Iris pigment epithelial cell (primary cell): ENCODE data around the gene JPH3.

Experiments
- DNase-seq: peaks from one replicate; pipeline ENCODE4 v3.0.0-alpha.2; 2011; ENCODE audit warnings: low read depth

JPH3 gene

DNA sequence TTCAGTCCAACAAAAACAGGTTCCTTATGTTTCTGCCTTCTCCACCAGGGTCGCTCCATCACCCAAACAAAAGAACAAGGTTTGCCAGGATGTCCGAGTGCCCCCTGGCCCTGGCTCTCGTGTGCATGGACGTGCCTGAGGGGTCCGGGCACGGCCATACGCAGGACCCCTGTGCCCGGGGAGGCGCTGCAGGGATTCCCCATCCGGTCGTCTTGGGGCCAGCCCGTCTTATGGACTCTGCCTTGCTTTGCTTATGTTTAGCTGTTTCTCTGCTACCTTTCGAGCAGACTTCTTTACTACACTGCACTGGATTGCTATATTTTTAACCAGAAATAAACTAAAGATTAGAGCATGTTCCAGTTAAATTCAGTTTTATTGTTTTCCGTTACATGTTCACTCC is 95.5 kb downstream of the JPH3 start:
- no peak for DNase-seq

DNA sequence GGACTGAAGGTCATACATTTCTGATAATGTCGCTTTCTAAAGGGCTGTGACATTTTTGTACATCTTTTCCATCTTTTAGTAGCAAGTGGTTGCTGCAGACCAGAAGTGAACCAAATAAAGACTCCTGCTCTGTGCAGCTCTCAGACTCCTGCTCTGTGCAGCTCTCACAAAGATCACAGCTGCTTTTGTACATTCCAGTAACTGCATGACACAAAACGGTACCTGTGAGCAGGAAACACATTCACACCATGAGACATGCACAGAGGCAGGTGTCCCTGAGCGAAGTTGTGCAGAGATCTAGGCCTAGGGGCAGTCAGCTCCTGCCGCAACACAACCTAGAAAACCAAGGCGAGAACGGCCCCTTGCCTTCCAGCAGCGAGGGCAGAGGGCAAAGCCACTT is 95.9 kb downstream of the JPH3 start:
- DNase-seq, result no peak

DNA sequence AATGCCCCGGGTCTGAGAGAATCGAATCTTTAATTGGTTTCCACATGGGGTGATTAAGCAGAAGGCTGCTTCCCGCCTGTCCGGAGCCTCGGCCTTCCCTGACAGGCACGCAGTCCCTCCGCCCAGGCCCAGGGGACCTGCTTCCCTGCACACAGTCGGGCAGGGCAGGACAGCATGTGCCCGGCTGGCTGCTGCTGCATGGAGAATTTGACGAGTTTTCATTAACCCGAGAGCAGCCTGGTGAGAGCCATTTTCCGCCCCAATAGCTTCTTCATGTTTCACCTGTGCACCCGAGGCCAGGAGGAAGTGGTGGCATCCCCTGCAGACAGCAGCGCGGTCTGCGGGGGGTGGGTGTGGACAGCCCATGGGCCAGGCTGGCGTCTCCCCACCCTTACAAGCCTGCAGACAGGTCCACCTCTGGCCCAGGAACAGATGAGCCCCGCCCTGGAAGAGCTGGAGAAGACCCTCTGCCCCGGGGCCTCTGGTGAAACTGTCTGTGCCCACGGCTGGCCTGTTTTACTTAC is 96.4 kb downstream of the JPH3 start:
- no peak for DNase-seq

DNA sequence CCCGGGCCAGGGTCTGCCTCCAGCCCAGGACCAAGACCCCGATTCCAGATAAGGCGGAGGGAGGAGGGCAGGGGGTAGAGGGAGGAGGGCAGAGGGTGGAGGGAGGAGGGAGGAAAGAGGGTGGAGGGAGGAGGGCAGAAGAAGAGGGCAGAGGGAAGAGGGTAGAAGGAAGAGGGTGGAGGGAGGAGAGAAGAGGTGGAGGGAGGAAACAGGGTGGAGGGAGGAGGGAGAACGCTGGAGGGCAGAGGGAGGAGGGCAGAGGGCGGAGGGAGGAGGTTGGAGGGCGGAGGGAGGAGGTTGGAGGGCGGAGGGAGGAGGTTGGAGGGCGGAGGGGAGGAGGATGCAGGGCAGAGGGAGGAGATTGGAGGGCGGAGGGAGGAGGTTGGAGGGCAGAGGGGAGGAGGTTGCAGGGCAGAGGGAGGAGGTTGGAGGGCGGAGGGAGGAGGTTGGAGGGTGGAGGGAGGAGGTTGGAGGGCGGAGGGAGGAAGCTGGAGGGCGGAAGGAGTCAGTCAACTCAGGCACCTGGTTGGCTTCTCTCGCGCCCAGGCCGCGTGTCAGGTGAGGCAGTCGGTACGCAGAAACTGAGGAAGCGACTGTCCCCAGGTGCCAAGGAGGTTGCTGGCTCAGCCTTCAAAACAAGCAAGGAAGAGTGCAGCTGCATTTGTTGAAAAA is 98.2 kb downstream of the JPH3 start:
- no peak for DNase-seq

DNA sequence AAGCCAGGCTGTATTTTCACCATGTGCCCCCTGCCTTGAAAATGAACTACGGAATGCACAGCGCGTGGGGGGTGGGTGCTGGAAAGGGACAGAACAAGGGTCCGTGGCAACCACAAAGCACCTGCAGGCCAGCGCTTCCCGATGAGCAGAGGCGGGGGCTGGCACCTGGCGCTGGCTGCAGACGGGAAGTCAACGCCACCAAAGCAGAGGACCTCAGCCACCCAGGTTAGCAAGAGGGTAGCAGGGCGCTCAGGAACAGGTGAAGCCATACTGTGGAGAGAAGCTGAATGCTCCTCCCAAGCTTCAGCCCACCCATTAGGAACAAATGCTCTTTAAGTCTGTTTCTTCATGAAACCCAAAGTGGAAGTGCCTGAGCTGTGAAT is 98.8 kb downstream of the JPH3 start:
- DNase-seq, result no peak

DNA sequence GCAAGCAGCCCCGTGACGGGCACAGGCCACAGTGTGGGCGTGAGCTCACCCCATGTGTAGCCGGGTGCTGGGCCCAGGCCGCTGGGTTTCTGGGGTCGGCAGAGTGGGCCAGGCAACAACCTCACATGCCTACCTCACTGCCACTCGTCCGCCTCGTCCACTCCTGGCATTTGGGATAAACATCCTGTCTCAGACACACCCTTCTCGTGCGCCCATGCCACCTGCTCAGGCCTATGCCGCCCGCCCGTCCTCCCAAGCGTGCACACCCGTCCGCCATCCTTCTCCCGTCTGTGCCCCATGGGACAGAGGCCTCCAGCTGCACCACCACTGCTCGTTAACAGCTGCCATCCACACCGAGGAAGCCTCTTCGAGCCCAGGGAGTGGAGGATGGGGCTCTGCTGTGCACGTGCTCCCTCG is 99.2 kb downstream of the JPH3 start:
- no peak for DNase-seq

DNA sequence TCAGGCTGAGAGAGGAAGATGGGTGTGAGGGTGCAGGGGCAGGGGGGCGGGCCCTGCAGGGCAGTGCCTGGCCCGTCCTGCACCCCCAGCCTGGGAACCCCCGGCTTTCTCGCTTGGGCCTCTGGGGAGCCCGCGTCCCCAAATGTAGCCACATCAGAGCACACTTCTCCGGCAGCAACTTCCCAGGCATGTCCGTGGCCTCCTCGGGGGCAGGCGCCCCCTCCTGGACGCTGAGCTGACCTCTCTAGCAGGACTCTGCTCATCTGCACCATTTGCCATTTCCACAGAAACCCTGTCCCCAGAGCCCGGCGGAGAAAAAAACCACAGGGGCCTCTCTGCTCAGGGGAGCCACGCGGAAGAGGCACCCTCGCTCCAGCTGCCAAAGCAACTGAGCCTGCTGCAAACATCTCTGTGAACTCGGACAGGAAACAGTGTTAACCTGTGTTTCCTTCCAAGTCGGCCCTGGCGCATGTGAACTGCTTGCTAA is 100.1 kb downstream of the JPH3 start:
- peak; percentile 49 for DNase-seq

DNA sequence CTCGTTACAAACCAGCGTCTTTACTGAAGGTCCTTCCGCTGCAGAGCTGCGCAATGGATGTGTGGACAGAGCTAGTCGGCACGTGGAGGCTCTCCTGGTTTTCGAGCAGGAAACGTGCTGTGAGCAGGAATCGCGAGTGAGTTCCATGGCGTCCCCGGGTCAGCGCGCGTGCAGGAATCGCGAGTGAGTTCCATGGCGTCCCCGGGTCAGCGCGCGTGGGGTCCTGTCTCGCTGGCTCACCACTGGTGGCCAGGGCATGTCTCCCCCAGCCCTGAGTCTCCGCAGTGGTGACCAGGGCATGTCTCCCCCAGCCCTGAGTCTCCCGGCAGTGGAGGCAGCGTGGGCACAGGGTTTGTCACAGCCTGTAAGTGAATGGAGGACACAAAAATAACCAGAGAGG is 100.8 kb downstream of the JPH3 start:
- no peak for DNase-seq

DNA sequence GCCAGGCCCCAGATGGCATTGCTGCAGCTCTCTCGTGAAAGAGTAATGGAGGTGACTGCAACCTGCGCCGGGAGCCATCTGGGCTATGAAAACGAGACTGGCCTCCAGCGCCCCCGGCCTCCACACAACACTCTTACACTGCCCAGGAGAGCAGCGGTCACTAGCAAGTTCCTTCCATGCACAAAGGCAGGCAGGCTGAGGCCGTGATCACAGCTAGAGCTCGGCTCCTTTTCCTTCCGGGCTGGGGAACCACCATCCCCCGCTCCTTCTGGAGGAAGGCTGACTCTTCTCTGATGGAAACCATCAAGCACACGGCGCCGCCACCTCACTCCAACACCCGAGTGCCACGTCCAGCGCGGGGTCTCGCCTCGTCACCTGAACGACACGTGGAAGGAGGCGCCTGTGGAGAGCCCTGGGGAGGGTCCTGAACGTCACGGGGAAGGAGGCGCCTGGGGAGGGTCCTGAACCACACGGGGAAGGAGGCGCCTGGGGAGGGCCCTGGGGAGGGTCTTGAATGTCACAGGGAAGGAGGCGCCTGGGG is 101.6 kb downstream of the JPH3 start:
- DNase-seq, result no peak

DNA sequence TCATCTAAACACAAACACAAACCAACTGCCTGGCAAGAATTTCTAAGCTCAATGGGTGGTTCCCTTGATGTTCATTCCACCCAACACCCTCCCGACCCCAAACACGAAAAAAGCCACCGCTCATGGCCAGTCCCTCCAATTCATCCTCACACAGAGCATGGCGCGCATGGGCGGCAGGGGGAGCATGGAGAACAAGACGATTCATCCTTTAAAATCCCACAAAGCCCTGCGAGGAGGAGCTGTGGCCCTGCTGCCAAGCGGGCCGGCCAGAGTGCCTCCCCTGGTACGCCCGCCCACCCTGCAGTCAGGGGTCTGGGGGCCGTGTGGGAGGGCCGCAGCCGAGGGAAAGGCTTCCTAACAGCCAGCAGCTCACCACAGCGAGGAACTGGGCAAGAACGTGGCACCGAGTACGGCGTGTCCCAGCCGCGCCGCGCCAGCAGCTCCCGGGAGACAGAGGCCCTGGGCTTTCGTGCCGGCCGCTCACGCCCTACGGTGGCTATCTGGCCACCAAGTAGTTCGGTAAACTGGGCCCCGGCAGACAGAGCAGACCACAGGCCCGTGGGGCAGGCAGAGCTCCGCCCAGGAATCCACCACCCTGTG is 102.5 kb downstream of the JPH3 start:
- DNase-seq, result no peak

DNA sequence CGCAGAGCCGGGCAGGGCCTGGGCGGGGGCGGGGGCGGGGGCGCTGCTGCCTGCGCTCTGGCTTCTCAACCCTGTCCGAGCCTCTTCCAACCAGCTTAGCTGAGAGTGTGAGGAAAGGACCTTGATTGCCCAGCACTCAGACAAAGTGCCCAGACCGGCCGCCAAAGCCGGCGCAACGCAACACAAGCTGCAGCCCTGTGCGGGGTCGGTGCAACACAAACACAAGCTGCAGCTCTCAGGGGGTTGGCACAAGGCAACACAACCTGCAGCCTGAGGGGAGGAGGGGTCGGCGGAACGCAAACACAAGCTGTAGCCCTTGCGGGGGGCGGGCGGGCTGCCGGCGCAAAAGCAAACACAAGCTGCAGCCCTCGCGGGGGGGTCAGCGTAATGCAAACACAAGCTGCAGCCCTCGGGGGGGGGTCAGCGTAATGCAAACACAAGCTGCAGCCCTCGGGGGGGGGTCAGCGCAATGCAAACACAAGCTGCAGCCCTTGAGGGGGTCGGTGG is 103.5 kb downstream of the JPH3 start:
- DNase-seq, result no peak

DNA sequence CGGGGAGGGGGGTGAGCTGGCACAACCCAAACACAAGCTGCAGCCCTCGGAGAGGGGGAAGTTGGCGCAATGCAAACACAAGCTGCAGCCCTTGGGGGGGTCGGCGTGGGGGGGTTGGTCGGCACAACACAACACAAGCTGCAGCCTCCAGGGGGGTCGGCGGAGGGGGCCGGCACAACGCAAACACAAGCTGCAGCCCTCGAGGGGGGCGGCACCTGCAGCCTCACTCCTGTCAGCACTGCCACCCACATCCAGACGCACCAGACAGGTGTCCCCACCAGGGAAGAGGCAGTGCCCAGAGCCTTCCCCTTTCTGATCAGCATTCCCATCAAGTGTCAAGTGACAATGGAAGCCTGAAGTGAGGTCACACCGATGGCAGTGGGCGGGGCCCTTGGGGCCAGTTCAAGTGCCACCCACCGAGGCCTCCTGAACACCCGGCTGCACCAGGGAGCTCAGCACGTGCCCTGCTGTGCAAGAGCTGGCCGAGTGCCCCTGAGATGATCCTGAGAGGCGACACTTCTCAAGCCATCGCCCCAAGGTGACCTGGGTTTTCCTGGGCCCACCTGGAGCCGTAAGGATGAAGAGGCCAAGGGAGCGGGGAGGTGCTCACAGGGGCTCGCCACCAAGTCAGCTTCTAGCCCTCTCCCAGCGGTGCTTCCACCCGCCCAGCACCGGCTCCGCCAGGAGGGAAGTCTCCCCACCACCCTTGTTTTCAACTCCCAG is 104.1 kb downstream of the JPH3 start:
- DNase-seq, result no peak

DNA sequence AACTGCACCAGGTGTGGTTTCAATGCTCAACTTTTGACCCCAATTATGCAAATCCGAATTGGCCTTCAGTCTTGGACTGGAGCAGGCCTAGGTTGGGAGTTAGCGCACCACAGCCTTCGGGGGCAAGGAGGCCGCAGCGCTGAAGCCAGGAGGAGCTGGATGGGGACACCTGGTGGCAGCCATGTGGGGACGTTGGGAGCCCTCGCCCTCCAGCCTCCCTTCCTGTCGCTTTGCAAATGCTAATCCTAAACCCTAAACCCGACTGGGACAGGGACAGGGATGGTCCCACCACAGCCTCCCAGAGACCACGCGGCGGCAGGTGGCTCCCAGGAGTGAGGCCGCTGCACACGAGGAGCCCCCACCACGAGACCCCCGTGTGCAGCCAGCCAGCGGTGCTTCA is 104.8 kb downstream of the JPH3 start:
- no peak for DNase-seq

DNA sequence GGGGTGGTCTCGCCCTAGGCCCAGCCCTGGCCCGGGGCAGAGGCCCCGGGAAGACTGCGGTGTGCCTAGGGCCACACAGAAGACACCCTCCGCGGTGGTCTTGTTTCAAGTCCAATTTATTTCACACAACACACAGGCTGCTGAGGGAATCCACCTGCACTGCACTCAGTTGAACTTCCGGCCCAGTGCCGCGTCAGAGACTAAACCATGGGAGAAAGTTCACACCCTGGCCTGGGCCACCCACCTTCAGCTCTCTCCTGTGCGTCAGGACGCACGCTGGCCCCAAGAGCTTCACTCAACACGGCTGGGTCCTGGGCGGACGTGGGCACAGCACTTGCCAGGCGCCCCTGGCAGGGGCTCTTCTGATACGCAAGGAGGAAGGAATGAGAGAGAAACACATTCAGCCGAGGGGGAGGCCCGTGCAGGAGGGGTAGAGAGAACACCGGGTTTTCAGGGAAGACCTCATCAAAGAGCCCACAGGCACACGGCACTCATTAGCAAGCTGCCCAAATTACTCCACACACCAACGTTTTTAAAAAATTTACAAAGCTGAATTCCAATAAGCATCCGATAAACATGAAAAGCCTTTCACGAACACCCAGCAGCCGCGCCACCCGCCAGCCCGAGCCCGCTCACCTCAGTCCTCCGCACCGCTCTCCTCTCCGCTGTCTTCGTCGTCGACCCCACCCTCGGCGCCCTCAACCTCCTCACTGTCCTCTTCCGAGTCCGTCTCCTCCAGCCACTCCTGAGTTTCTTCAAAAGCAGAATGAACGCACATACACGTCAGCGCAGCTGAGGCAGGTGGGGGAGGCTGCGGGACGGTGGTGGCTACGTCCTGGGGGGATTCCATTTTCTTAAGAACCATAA is 105.6 kb downstream of the JPH3 start:
- DNase-seq, result no peak

DNA sequence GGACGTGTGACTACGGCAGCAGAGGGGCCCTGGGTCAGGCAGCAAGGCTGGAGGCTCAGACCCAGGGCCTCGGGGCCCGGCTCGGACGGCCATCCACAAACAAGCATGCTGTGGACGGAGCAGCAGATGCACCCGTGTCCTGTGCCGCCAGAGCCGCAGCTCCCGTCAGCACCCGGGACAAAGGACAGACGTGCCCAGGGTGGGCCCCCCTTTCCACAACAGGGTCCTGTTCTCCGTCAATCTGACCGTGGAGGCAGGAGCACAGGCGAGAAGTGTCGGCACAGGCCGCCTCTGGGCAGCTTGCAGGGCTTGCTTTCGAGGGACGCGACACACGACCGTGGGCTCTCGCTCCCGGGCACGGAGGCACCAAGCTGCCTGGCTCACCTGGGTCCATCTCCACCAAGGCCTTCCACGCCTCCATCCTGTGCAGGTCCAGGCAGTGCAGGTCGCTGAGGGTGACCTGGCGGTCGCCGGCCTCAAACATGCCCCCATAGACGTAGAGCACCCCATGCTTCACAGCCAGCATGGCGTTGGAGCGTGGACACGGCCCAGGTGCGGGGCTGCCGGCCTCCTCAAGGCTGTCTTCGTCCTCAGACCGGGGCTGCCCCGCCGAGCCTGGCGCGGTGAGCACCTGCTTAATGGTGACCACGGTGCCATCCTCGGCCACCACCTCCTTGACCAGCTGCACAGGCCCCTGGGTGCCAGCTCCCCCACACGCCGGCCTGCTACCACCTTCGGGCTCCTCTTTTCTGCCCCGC is 106.8 kb downstream of the JPH3 start:
- no peak for DNase-seq

DNA sequence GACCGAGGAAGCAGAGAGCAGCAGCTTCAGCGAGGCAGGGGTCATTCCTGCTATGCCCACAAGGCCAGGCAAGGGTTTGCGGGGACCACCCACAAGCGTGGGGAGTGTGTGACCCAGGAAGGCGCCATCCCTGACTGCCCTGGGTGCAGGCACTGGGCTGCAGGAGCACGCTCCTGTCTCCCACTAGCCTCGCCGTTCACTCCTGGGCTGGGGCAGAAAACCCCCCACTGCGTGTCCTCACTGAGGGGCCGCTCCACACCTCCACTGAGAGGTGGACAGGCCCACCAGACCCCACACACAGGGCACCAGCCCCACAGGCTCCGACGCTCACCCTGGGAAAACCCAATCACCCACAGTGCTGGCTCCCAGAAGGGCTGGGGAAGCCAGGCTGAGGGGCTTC is 107.4 kb downstream of the JPH3 start:
- DNase-seq, result no peak

DNA sequence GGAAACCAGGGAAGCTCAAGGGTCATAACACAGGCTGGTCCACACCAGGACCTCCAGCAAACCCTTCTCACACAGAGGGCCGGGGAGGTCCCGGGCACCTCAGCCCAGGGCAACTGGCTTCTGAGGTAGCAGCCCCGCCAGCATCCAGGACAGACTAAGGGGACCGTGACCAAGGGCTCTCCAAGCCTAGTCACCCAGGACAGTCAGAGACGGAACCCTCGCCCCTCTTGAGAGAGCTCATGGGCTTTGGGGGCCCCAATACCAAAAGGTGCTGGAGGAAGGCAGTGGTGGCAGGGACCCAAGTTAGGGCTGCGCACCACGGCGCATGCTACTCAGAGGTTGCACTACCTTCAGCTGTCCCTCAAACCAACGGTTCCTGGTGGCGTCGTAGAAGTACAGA is 108.6 kb downstream of the JPH3 start:
- no peak for DNase-seq

DNA sequence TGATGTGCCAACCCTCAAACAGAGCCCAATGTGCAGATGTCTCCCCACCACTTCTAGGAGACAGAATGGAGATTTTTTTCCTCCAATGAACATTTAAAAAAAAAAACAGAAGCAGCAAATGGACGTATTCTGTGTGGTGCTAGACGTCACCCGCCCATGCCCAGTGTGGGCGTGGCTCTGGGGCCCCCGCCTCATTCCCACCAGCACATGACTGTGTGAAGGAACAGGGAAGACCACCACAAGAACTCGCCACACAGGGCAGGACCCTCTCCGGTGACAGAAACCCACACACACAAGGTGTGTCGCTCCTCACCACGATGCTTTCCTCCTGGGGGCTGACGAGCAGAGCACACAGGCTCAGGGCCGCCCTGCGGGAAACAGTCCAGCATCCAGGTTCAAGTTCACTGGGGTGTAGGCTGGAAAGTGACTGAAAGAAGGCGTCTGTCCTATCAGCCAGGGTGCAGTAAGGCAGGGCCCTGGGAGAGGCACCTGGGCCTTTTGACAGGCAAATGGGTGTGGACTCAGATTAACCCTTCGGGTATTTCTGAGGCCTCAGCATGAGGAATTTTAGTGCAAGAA is 110.0 kb downstream of the JPH3 start:
- DNase-seq, result no peak

DNA sequence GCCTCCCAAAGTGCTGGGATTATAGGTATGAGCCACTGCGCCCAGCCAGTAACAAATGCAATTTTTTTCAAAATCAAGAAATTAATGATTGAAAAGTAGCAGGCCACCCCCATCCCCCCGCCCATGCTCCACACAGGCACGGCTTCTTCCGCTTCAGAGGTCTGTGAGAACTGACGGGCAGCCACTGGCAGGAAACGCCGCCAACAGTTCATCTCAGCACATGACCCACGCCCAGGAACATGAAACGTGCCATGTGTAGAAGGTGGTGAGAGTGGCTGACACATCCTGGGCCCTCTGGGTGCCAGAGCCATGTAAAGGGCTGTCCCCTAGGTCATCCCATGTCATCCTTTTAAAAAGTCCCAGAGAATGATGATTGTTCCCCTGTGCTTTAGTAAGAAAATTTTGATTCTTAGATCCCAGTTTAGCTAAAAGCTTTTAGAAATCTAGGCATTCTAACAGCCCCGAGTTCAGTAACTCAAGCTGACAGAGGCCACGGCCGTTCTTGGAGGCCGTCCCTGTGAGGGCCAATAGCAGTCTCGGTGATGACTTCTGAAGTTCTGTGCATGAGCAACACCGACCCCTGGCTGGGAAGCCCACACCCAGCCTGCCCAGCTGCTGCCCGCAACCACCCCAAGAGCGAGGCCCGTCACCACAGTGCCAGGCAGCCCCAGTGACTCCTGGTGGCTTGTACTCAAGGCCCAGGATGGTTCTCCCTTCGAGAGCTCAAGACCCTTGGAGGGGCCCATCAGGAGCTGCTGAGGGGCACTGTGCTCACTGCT is 111.3 kb downstream of the JPH3 start:
- DNase-seq, result no peak

DNA sequence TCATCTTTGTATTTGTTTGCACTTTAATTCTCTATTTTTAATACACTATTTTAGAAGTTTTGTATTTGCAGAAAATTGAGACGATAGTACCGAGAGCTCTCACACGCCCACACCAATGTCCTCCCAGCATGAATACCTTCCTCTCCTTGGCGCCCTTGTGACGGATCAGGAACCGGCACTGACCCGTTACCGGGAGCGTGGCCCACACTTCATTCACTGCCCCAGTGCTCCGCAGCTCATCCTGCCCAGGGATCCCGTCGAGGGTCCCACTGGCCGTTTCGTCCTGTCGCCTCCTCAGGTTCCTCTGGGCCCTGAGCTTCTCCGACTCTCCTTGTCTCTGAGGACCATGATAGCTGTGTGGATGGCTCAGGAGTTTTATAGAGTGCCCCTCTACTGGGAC is 112.9 kb downstream of the JPH3 start:
- no peak for DNase-seq
